IPS-15b (cell line): ENCODE data around the gene CCL11.

Experiments
- H3K27me3 ChIP-seq: one replicate; pipeline ENCODE4 v1.6.1; 2013; ENCODE audit warnings: low read length; ENCODE audit not compliant: control insufficient read depth, insufficient read depth
- H3K36me3 ChIP-seq: one replicate; pipeline ENCODE4 v1.6.1; 2013; ENCODE audit warnings: low read length; ENCODE audit not compliant: control insufficient read depth, insufficient read depth
- H3K4me1 ChIP-seq: one replicate; pipeline ENCODE4 v1.6.1; 2013; ENCODE audit warnings: mild to moderate bottlenecking, low read length; ENCODE audit not compliant: control insufficient read depth, insufficient read depth
- H3K4me3 ChIP-seq: one replicate; pipeline ENCODE4 v1.5.1; 2013; ENCODE audit warnings: low read depth, low read length
- H3K9ac ChIP-seq: one replicate; pipeline ENCODE4 v1.6.1; 2013; ENCODE audit warnings: low read depth, mild to moderate bottlenecking, low read length
- H3K9me3 ChIP-seq: one replicate; pipeline ENCODE4 v1.6.1; 2013; ENCODE audit warnings: mild to moderate bottlenecking, low read length; ENCODE audit not compliant: control insufficient read depth, insufficient read depth

The CCL11 gene

DNA sequence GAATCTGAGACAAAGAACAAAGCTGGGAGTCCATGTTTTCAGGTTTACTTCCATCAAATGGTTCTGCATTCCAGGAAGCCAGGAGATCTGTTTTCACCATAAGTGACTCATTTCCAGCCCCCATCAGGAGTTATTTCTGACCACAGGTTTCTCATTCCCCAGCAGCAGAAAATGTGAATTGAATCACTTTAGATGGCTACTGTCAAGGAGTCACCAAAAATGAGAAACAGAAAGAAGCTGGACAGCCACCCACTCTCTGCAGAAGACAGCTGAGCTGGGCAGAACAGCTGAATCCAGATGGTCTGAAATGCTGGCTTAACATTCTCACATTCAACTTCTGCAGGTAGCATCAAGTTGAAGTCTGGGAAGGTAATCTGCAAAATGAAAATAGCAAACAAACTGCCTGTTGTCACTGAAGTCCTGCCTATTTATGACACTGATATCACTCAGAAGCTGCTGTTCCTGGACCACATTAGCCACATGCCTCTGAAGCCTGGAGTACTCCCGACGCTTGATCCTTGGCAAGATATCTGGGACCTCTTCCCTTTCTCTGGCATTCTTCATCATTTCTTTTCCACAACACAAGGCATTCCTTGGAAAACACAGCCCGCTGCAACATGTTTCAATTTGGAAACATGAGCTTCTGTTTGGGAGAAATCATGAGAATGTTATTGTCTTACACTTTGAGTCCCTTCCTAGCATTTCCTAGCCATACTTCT lies 15.3 kb downstream of the CCL11 start:
- Histone ChIP-seq H3K36me3 (no peaks in the 10 kb centered on the region), H3K4me1 (no peaks in the 10 kb centered on the region), H3K27me3 (peaks cover 13% of the 10 kb centered on the region), H3K9me3 (no peaks in the 10 kb centered on the region), H3K4me3 (no peak overlapping the region), H3K9ac (no peak overlapping the region)

DNA sequence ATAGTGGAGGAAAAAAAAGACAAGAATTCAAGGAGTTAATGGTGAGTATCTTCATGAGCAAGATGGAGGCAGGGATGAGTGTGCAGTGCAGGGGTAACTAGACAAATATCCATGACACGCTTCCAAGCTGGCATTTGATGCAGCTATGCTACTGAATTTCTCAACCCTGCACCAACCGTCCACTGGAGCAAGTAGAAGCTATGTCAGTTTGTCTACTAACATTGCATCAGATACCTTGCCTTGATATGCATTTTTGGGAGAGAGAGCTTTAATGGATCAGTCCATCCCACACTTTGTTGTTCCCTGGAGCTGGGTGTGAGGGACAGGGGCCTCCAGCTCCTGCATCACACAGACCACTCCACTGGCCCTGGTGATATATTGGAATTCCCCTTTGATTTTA lies 16.4 kb downstream of the CCL11 start:
- Histone ChIP-seq H3K9ac (no peak overlapping the region), H3K36me3 (no peaks in the 10 kb centered on the region), H3K9me3 (no peaks in the 10 kb centered on the region), H3K4me1 (peaks cover 2% of the 10 kb centered on the region), H3K4me3 (no peak overlapping the region), H3K27me3 (peaks cover 13% of the 10 kb centered on the region)

DNA sequence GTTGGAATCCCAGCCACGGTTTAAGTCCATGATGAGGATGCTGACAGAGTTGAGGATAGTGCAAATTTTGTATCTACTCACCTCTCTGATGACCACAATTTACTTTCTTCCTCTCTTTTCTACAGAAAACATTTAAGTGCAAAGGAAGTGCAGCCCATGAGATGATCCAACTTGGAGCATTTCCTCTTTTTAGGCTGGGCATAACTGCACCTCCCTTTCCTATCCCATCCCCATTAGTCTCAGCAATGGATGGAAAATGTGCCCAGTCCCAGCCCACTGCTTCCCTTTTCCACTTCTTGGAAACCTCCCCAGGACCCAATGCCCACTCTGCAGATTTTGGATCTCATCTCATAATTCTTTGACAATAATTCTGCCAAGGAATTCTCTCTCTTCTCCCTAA lies 17.1 kb downstream of the CCL11 start:
- peaks cover 2% of the 10 kb centered on the region for H3K4me1 ChIP-seq
- H3K4me3 ChIP-seq: no peak overlapping the region
- no peaks in the 10 kb centered on the region for H3K36me3 ChIP-seq
- peaks cover 13% of the 10 kb centered on the region for H3K27me3 ChIP-seq
- H3K9ac ChIP-seq: no peak overlapping the region
- no peaks in the 10 kb centered on the region for H3K9me3 ChIP-seq

GRCh38 chr17:34303606-34304005 lies 18.1 kb downstream of the CCL11 start:
- no peak overlapping the region for H3K9ac ChIP-seq
- H3K4me3 ChIP-seq: no peak overlapping the region
- H3K9me3 ChIP-seq: no peaks in the 10 kb centered on the region
- H3K27me3 ChIP-seq: peaks cover 9% of the 10 kb centered on the region
- H3K36me3 ChIP-seq: no peaks in the 10 kb centered on the region
- H3K4me1 ChIP-seq: peaks cover 2% of the 10 kb centered on the region

DNA sequence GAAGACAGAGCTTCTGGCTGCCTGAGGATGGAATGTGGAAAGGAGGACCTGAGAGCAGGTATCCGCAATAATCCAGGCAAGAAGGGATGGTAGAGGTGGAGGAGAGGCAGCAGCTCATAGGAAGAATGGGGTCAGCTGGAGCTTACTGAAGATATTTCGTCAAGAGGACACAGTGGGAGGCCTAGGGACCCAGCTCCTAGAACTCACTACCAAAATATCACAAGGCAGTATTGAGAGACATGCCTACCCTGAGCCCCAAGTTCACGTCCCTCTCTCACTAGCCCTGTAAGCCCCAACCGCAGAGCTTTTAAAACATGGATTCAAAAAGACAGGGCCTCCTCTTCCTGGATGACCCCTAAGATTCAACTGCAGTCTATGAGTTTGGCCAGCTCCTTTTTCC lies 19.5 kb downstream of the CCL11 start:
- Histone ChIP-seq H3K4me3 (no peak overlapping the region), H3K4me1 (peaks cover 2% of the 10 kb centered on the region), H3K27me3 (peaks cover under 1% of the 10 kb centered on the region), H3K9ac (no peak overlapping the region), H3K36me3 (no peaks in the 10 kb centered on the region), H3K9me3 (no peaks in the 10 kb centered on the region)

GRCh38 chr17:34305606-34306005 lies 20.1 kb downstream of the CCL11 start:
- Histone ChIP-seq H3K4me1 (peaks cover 2% of the 10 kb centered on the region), H3K4me3 (no peak overlapping the region), H3K36me3 (no peaks in the 10 kb centered on the region), H3K9me3 (no peaks in the 10 kb centered on the region), H3K9ac (no peak overlapping the region), H3K27me3 (no peaks in the 10 kb centered on the region)

DNA sequence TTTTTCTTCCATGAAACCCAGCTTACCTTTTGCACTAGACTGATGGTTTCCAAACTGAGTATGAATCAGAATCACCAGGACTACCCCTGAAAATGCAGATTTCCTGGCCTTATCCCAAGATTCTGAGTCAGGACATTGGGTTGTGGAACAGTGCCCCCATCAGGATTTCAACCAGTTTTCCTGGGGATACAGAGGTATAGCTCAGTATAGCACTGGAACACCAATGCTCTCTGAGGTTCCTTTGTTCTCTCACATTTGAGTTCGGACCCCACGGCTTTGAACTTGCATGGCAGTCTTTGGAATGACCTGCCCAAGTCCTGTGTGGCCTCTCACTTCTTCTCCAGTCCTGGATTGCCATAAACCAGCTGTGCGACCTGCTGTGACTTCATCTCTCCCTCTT lies 20.9 kb downstream of the CCL11 start:
- no peaks in the 10 kb centered on the region for H3K36me3 ChIP-seq
- H3K4me3 ChIP-seq: no peak overlapping the region
- H3K9me3 ChIP-seq: no peaks in the 10 kb centered on the region
- peaks cover 2% of the 10 kb centered on the region for H3K4me1 ChIP-seq
- H3K9ac ChIP-seq: no peak overlapping the region
- H3K27me3 ChIP-seq: no peaks in the 10 kb centered on the region

DNA sequence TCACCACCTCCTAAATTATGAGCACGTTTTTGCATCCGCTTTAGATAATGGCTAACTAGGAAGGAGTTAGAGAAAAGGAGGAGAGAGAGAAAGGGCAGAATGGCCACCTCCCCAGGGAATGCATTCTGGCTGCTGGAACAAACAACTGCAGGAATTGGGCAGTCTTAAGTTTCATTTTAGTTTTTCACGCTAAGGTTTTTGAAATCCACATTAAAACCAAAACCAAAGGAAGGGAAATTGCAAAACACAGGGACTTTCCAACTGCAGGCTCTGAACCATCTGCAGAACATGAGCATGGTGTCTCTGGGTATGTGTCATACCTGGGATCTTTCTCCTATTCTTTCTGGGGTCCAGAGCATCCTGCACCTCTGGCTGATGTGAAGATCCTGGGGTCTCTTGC lies 21.6 kb downstream of the CCL11 start:
- Histone ChIP-seq H3K36me3 (no peaks in the 10 kb centered on the region), H3K9ac (no peak overlapping the region), H3K9me3 (no peaks in the 10 kb centered on the region), H3K4me3 (no peak overlapping the region), H3K27me3 (no peaks in the 10 kb centered on the region), H3K4me1 (peaks cover 2% of the 10 kb centered on the region)

DNA sequence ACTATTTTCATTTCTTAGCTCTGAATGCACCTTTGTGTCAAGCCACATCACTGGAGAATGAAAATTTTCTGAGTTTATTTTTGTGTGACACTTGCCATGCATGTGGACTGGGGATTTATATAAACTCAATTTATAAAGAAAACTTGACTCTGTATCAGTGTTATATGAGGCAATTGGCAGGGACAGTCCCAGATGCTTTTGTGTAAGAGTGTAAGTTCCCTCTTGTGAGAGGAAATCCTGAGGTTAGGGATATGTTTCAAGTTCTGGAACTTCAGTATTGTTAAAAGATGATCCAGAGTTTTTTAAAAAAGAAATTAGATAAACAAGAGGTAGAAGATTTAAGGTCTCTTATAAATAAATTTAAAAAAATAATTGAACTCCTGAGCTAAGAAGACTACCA lies 22.8 kb downstream of the CCL11 start:
- H3K4me3 ChIP-seq: no peak overlapping the region
- H3K36me3 ChIP-seq: no peaks in the 10 kb centered on the region
- no peak overlapping the region for H3K9ac ChIP-seq
- H3K27me3 ChIP-seq: no peaks in the 10 kb centered on the region
- peaks cover 2% of the 10 kb centered on the region for H3K4me1 ChIP-seq
- no peaks in the 10 kb centered on the region for H3K9me3 ChIP-seq

- H3K27me3 ChIP-seq: no peaks in the 10 kb centered on the region
- peaks cover 2% of the 10 kb centered on the region for H3K4me1 ChIP-seq
- no peaks in the 10 kb centered on the region for H3K36me3 ChIP-seq
- no peak overlapping the region for H3K4me3 ChIP-seq
- H3K9me3 ChIP-seq: no peaks in the 10 kb centered on the region
- H3K9ac ChIP-seq: no peak overlapping the region
Measured at GRCh38 chr17:34311291-34311690, 25.7 kb downstream of the CCL11 start.

- no peaks in the 10 kb centered on the region for H3K36me3 ChIP-seq
- no peaks in the 10 kb centered on the region for H3K4me1 ChIP-seq
- no peaks in the 10 kb centered on the region for H3K9me3 ChIP-seq
- no peak overlapping the region for H3K4me3 ChIP-seq
- no peak overlapping the region for H3K9ac ChIP-seq
- no peaks in the 10 kb centered on the region for H3K27me3 ChIP-seq
Measured at GRCh38 chr17:34312080-34312479, 26.5 kb downstream of the CCL11 start.

- no peaks in the 10 kb centered on the region for H3K36me3 ChIP-seq
- H3K27me3 ChIP-seq: no peaks in the 10 kb centered on the region
- H3K4me3 ChIP-seq: no peak overlapping the region
- H3K9me3 ChIP-seq: no peaks in the 10 kb centered on the region
- no peak overlapping the region for H3K9ac ChIP-seq
- no peaks in the 10 kb centered on the region for H3K4me1 ChIP-seq
Measured at GRCh38 chr17:34313164-34313563, 27.6 kb downstream of the CCL11 start.
